IMR-90 (cell line): ENCODE measurements around the gene PPP1R1C. TPM values are rescaled to one million over a fixed set of nuclear protein-coding genes. Genes with fewer than 3 reads are reported as not detected.
A peak's percentile ranks its signal among the peaks of the same experiment; 100 is the strongest.

Experiments
- ATAC-seq: fragments of 200-7000 bp; cut with Tn5 transposase; 2 replicates; pipeline ENCODE4 v1.9.1; 2020; ENCODE audit warnings: low read depth, mild to moderate bottlenecking, moderate library complexity
- BruUV-seq: library from RNA; stranded (reverse); fragments of 400-500 nt; replicated peaks from 2 replicates; lab custom pipeline; 2021; lab: Mats Ljungman, UMichigan
- CTCF ChIA-PET: fragments of 300-600 bp; formaldehyde crosslinking; extraction: SDS; loops from one replicate; lab custom pipeline; 2021; ENCODE audit warnings: antibody characterized with exemption; lab: Yijun Ruan, JAX
- POLR2A ChIA-PET: fragments of 300-600 bp; sonication (Branson Sonifier 250); formaldehyde crosslinking; loops from one replicate; lab custom pipeline; 2022; ENCODE audit warnings: antibody characterized with exemption; ENCODE audit not compliant: unreplicated experiment; lab: Charles Lee
- DNase-seq: peaks from one replicate; pipeline ENCODE4 v3.0.0; 2013
- H2AFZ ChIP-seq: replicated peaks from 2 replicates; pipeline ENCODE3; 2013; ENCODE audit warnings: low read length, mild to moderate bottlenecking; ENCODE audit not compliant: poor library complexity
- H2AK5ac ChIP-seq: 2 replicates; pipeline ENCODE4 v1.6.1; 2013; ENCODE audit warnings: low read depth, low read length, inconsistent platforms
- H2AK9ac ChIP-seq: replicated peaks from 2 replicates; pipeline ENCODE3; 2013; ENCODE audit warnings: mild to moderate bottlenecking, low read depth, low read length, moderate library complexity; ENCODE audit not compliant: poor library complexity
- H2BK120ac ChIP-seq: 2 replicates; pipeline ENCODE4 v1.6.1; 2013; ENCODE audit warnings: low read depth, low read length, inconsistent platforms
- H2BK15ac ChIP-seq: 3 replicates; pipeline ENCODE4 v1.6.1; 2013; ENCODE audit warnings: low read depth, low read length, inconsistent platforms
- H2BK20ac ChIP-seq: 2 replicates; pipeline ENCODE4 v1.6.1; 2013; ENCODE audit warnings: low read depth, mild to moderate bottlenecking, inconsistent platforms, low read length, moderate library complexity
- H2BK5ac ChIP-seq: 2 replicates; pipeline ENCODE4 v1.6.1; 2013; ENCODE audit warnings: mild to moderate bottlenecking, low read depth, low read length, inconsistent platforms; ENCODE audit not compliant: poor library complexity, severe bottlenecking
- H3K14ac ChIP-seq: replicated peaks from 2 replicates; pipeline ENCODE4 v1.6.1; 2013; ENCODE audit warnings: low read depth, low read length, inconsistent platforms
- H3K18ac ChIP-seq: 2 replicates; pipeline ENCODE4 v1.6.1; 2013; ENCODE audit warnings: low read depth, low read length, control low read depth
- H3K23ac ChIP-seq: 2 replicates; pipeline ENCODE4 v1.6.1; 2013; ENCODE audit warnings: low read depth, low read length, inconsistent platforms
- H3K27ac ChIP-seq: 2 replicates; pipeline ENCODE4 v1.5.1; 2013; ENCODE audit warnings: mild to moderate bottlenecking, control low read depth, low read length; ENCODE audit not compliant: insufficient read depth
- H3K27me3 ChIP-seq: 2 replicates; pipeline ENCODE4 v1.6.1; 2013; ENCODE audit warnings: low read length; ENCODE audit not compliant: control insufficient read depth, insufficient read depth
- H3K36me3 ChIP-seq: 2 replicates; pipeline ENCODE4 v1.6.1; 2013; ENCODE audit warnings: low read length, mixed read lengths; ENCODE audit not compliant: control insufficient read depth, insufficient read depth
- H3K4ac ChIP-seq: 2 replicates; pipeline ENCODE4 v1.6.1; 2013; ENCODE audit warnings: low read depth, low read length, inconsistent platforms
- H3K4me1 ChIP-seq: 2 replicates; pipeline ENCODE4 v1.6.1; 2013; ENCODE audit warnings: low read length, mixed read lengths; ENCODE audit not compliant: control insufficient read depth, insufficient read depth
- H3K4me2 ChIP-seq: 2 replicates; pipeline ENCODE4 v1.6.1; 2013; ENCODE audit warnings: low read depth, mild to moderate bottlenecking, control low read depth, low read length, moderate library complexity
- H3K4me3 ChIP-seq: 2 replicates; pipeline ENCODE4 v1.5.1; 2013; ENCODE audit warnings: low read depth, mild to moderate bottlenecking, control low read depth, low read length, moderate library complexity; ENCODE audit not compliant: insufficient read depth
- H3K56ac ChIP-seq: 2 replicates; pipeline ENCODE4 v1.6.1; 2013; ENCODE audit warnings: low read length, inconsistent platforms; ENCODE audit not compliant: insufficient read depth; ENCODE audit errors: extremely low read depth
- H3K79me1 ChIP-seq, 2 experiments: 2 replicates each; pipeline ENCODE4 v1.6.1; 2013; ENCODE audit warnings: low read length in 2 of 2, inconsistent platforms in 1 of 2, low read depth in 1 of 2
- H3K9ac ChIP-seq: 2 replicates; pipeline ENCODE4 v1.6.1; 2013; ENCODE audit warnings: low read depth, low read length, control low read depth
- H3K9me1 ChIP-seq: 2 replicates; pipeline ENCODE4 v1.6.1; 2013; ENCODE audit warnings: low read length, inconsistent platforms; ENCODE audit not compliant: insufficient read depth
- H3K9me3 ChIP-seq: 2 replicates; pipeline ENCODE4 v1.6.1; 2013; ENCODE audit warnings: low read length; ENCODE audit not compliant: control insufficient read depth, insufficient read depth
- H4K20me1 ChIP-seq: 2 replicates; pipeline ENCODE4 v1.6.1; 2013; ENCODE audit warnings: low read length, inconsistent platforms; ENCODE audit not compliant: insufficient read depth
- H4K5ac ChIP-seq: 2 replicates; pipeline ENCODE4 v1.6.1; 2013; ENCODE audit warnings: mild to moderate bottlenecking, low read depth, low read length, control low read depth
- H4K8ac ChIP-seq, 2 experiments: 2 replicates each; pipeline ENCODE4 v1.6.1; 2013; ENCODE audit warnings: low read depth in 2 of 2, low read length in 2 of 2, control low read depth in 1 of 2, inconsistent platforms in 1 of 2
- H4K91ac ChIP-seq: 2 replicates; pipeline ENCODE4 v1.6.1; 2013; ENCODE audit warnings: low read depth, low read length, inconsistent platforms; ENCODE audit not compliant: insufficient read depth
- BHLHE40 ChIP-seq: fragments of 150-350 bp; IDR thresholded peaks from 2 replicates; pipeline ENCODE4 v1.6.1; 2016; ENCODE audit warnings: mild to moderate bottlenecking, low read depth, low read length
- CHD1 ChIP-seq: IDR thresholded peaks from 2 replicates; pipeline ENCODE4 v1.6.1; 2012; ENCODE audit warnings: low read depth, low read length, improper control_type of control experiment
- FOS ChIP-seq: fragments of 150-350 bp; IDR thresholded peaks from 2 replicates; pipeline ENCODE4 v1.6.1; 2016; ENCODE audit warnings: low read depth, low read length
- MAZ ChIP-seq: IDR thresholded peaks from 2 replicates; pipeline ENCODE4 v1.6.1; 2012; ENCODE audit warnings: low read depth, mild to moderate bottlenecking, low read length, improper control_type of control experiment, moderate library complexity, borderline replicate concordance
- POLR2A ChIP-seq: IDR thresholded peaks from 2 replicates; pipeline ENCODE4 v1.6.1; 2012; ENCODE audit warnings: mild to moderate bottlenecking, low read depth, low read length
- RAD21 ChIP-seq: IDR thresholded peaks from 2 replicates; pipeline ENCODE4 v1.6.1; 2012; ENCODE audit warnings: low read length, improper control_type of control experiment
- RFX5 ChIP-seq: IDR thresholded peaks from 2 replicates; pipeline ENCODE4 v1.8.0; 2012; ENCODE audit warnings: low read depth, mild to moderate bottlenecking, low read length, moderate library complexity
- SMC3 ChIP-seq: fragments of 150-350 bp; IDR thresholded peaks from 2 replicates; pipeline ENCODE4 v1.6.1; 2016; ENCODE audit warnings: low read depth, mild to moderate bottlenecking, antibody characterized with exemption, low read length, moderate library complexity
- WGBS, 2 experiments: methylation state at CpG; one replicate each; pipeline versions ENCODE4 v1.1.5 to v1.1.7; 2013; ENCODE audit warnings: missing lambda C conversion rate in 2 of 2; ENCODE audit not compliant: insufficient read length in 1 of 2; ENCODE audit errors: extremely low coverage in 2 of 2; 5-methylcytosine and 5-hydroxymethylcytosine counted together
- dilution Hi-C: fragments of 300-500 bp; cut with HindIII; formaldehyde crosslinking; loops from one replicate; pipeline ENCODE4 v1.14.3; 2018; ENCODE audit warnings: low sequenced_read_pairs; ENCODE audit not compliant: unreplicated experiment
- in situ Hi-C: fragments of 300-500 bp; cut with MboI; formaldehyde crosslinking; loops from 3 replicates; pipeline ENCODE4 v1.14.3; 2019; ENCODE audit warnings: low sequenced_read_pairs, inconsistent platforms, mixed read lengths
- intact Hi-C: fragments of 100-400 bp; cut with micrococcal nuclease; formaldehyde crosslinking; loops from 2 replicates; pipeline ENCODE4 v1.10.0; 2022
- polyA plus RNA-seq, 3 experiments: library from polyadenylated mRNA; depleted of rRNA; stranded (reverse); fragments of >200 nt; gene quantifications; 2 replicates each; pipeline ENCODE4 v1.2.3, GENCODE V29; 2012; ENCODE audit warnings: low replicate concordance in 1 of 3
- total RNA-seq: library from RNA; depleted of rRNA; stranded (reverse); fragments of >200 nt; gene quantifications from 2 replicates; pipeline ENCODE4 v1.2.3, GENCODE V29; 2012
- TF ChIP-seq, protein P1 (sequence below): fragments of 150-350 bp; IDR thresholded peaks from 2 replicates; pipeline ENCODE4 v1.6.1; 2016; ENCODE audit warnings: low read depth, mild to moderate bottlenecking, low read length, moderate library complexity, borderline replicate concordance
- TF ChIP-seq, protein P2 (sequence below): fragments of 150-350 bp; IDR thresholded peaks from 2 replicates; pipeline ENCODE4 v1.6.1; 2017; ENCODE audit warnings: mild to moderate bottlenecking, antibody characterized with exemption, low read length, low read depth

Gene PPP1R1C
- total and polyA plus RNA-seq, 2 of the 4 experiments (the other 2 are of a cell fraction) = 0.10 to 0.36 TPM

DNA sequence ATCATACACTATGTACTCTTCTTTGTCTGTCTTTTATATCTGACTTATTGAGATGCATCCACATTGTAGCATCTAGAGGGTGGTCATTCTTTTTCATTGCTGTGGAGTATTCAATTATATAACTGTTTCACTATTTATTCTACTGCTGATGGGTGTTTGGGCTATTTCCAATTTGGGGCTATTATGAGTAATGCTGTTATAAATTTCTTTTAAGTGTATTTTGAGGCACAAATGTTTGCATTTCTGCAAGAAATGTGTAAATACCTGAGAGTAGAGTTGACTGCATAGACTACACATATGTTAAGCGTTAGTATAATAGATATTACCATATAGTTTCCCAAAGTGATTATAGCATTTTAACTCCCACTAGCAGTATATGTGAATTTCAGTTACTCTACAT lies 26.9 kb upstream of the PPP1R1C start:
- ATAC-seq (no peak), DNase-seq (peak; percentile 18)
- H3K9ac ChIP-seq = no peak overlapping the region
- H3K56ac ChIP-seq = no peak overlapping the region
- H2AK9ac ChIP-seq = no peak overlapping the region
- H3K23ac ChIP-seq = no peak overlapping the region
- H2BK5ac ChIP-seq = no peak overlapping the region
- ChIA-PET POLR2A (no interaction called here), CTCF (interaction anchor here (0.6 kb wide), 1 partner anchor 107 kb away, joined by 3 read pairs; no protein-coding TSS in a partner anchor)
- H4K91ac ChIP-seq = no peak overlapping the region
- H3K18ac ChIP-seq = no peak overlapping the region
- H3K4me1 ChIP-seq = peaks cover 3% of the 10 kb centered on the region; the same call in 1 of the 2 replicates
- no peak overlapping the region for H2AFZ ChIP-seq
- H4K8ac ChIP-seq = no peak overlapping the region
- in situ Hi-C loops (no loop called here), dilution Hi-C loops (no loop called here), intact Hi-C loops (no loop called here)
- no peaks in the 10 kb centered on the region for H4K20me1 ChIP-seq
- H3K14ac ChIP-seq = no peak overlapping the region
- H3K4me2 ChIP-seq = no peak overlapping the region
- no peak overlapping the region for H3K4me3 ChIP-seq
- H3K9me3 ChIP-seq = no peaks in the 10 kb centered on the region
- BruUV-seq = no TSS peak
- H2BK20ac ChIP-seq = no peak overlapping the region
- 0 out of 2 replicates have a peak, but pooled peaks cover 2% of the 10 kb centered on the region for H3K9me1 ChIP-seq
- H2BK15ac ChIP-seq = no peak overlapping the region
- H2BK120ac ChIP-seq = no peak overlapping the region
- H3K27ac ChIP-seq = no peak overlapping the region
- WGBS, 2 experiments = no CpG with 5 or more reads among the region's 1 CpG
- H4K5ac ChIP-seq = no peak overlapping the region
- H2AK5ac ChIP-seq = no peak overlapping the region
- no peaks in the 10 kb centered on the region for H3K36me3 ChIP-seq
- no peak overlapping the region for H3K4ac ChIP-seq
- no peak for TF ChIP-seq CHD1
- TF ChIP-seq, protein P1, sequence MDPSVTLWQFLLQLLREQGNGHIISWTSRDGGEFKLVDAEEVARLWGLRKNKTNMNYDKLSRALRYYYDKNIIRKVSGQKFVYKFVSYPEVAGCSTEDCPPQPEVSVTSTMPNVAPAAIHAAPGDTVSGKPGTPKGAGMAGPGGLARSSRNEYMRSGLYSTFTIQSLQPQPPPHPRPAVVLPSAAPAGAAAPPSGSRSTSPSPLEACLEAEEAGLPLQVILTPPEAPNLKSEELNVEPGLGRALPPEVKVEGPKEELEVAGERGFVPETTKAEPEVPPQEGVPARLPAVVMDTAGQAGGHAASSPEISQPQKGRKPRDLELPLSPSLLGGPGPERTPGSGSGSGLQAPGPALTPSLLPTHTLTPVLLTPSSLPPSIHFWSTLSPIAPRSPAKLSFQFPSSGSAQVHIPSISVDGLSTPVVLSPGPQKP = no peak
- TF ChIP-seq RFX5 = no peak
- no peak for TF ChIP-seq POLR2A
- TF ChIP-seq RAD21 = no peak
- TF ChIP-seq BHLHE40 = no peak
- no peak for TF ChIP-seq MAZ
- no peak for TF ChIP-seq SMC3
- TF ChIP-seq, protein P2, sequence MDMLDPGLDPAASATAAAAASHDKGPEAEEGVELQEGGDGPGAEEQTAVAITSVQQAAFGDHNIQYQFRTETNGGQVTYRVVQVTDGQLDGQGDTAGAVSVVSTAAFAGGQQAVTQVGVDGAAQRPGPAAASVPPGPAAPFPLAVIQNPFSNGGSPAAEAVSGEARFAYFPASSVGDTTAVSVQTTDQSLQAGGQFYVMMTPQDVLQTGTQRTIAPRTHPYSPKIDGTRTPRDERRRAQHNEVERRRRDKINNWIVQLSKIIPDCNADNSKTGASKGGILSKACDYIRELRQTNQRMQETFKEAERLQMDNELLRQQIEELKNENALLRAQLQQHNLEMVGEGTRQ = no peak
- no peak for TF ChIP-seq FOS
- no peaks in the 10 kb centered on the region for H3K27me3 ChIP-seq
- H3K79me1 ChIP-seq = no peaks in the 10 kb centered on the region
